Hepatocyte (in vitro differentiated cells): ENCODE data around the gene EIPR1.

Source experiments
- CTCF ChIP-seq: fragments of 200-600 bp; sonication (generic); IDR thresholded peaks from 2 replicates; pipeline ENCODE4 v1.5.1; 2016; ENCODE audit warnings: antibody characterized with exemption, mild to moderate bottlenecking; ENCODE audit not compliant: poor library complexity
- EZH2phosphoT487 ChIP-seq: fragments of 200-600 bp; sonication (generic); IDR thresholded peaks from one replicate; pipeline ENCODE4 v1.6.1; 2018; ENCODE audit warnings: antibody characterized with exemption, mild to moderate bottlenecking, low read depth, moderate library complexity; ENCODE audit not compliant: unreplicated experiment, severe bottlenecking

- TF ChIP-seq CTCF (no peak), EZH2phosphoT487 (no peak)
These were observed 200.8 kb downstream of the EIPR1 start for GRCh38 chr2:3176869-3177255.
